ENCODE data around the gene UGT1A9. TPM values are rescaled to one million over a fixed set of nuclear protein-coding genes. Genes with fewer than 3 reads are reported as not detected.
"Not testable (repeated sequence)": the region's sequence is repeated elsewhere in the genome, so short reads cannot be mapped to it uniquely, and the experiment has no call there.

The UGT1A9 gene
- total RNA-seq: not detected

DNA sequence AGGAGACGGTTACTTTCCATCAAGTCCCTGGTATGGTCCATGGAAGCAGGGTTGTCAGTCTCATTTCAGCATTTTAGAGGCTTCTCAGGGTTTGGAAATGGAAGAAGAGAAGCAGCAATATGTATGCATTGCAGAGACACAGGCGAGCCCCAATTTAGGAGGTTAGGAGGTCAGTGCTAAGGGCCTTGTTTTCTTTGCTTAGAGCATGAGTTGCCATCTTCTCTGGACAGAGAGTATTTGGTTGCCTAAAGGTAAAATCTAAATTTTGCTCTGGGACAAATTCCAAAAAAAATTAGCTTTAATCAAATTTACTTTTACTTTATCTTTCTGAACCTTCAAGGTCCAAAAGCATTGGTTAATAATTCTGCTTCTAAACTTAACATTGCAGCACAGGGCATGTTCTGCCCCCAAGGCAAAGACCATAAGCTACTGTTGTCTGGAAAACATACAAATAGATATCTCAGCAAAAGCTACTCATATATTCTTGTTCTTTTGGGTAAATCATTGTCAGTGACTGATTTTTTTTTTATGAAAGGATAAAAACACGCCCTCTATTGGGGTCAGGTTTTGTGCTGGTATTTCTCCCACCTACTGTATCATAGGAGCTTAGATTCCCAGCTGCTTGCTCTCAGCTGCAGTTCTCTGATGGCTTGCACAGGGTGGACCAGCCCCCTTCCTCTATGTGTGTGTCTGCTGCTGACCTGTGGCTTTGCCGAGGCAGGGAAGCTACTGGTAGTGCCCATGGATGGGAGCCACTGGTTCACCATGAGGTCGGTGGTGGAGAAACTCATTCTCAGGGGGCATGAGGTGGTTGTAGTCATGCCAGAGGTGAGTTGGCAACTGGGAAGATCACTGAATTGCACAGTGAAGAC is at the start of gene UGT1A9:
TSS of gene UGT1A9 (plus strand) at position 609 of the 872 bp plus-strand sequence. CDS start at position 646, 37 bp downstream.
- Histone ChIP-seq H3K36me3 (no peaks in the 10 kb centered on the region), H3K4me3 (no peak within 1 kb of the TSS), H3K4me1 (replicated peaks) (no peaks in the 10 kb centered on the region), H3K27ac (no peak within 1 kb of the TSS), H3K9me3 (no peaks in the 10 kb centered on the region), H3K27me3 (replicated peaks; ENCODE audit: insufficient read depth) (no peaks in the 10 kb centered on the region)
- 89% methylated on average over 5 of the region's 5 CpGs for WGBS
- intact Hi-C loops (cut with DNase I): no loop called here
- DNase-seq (ENCODE audit: low spot score): no peak
- TF ChIP-seq, protein P1, sequence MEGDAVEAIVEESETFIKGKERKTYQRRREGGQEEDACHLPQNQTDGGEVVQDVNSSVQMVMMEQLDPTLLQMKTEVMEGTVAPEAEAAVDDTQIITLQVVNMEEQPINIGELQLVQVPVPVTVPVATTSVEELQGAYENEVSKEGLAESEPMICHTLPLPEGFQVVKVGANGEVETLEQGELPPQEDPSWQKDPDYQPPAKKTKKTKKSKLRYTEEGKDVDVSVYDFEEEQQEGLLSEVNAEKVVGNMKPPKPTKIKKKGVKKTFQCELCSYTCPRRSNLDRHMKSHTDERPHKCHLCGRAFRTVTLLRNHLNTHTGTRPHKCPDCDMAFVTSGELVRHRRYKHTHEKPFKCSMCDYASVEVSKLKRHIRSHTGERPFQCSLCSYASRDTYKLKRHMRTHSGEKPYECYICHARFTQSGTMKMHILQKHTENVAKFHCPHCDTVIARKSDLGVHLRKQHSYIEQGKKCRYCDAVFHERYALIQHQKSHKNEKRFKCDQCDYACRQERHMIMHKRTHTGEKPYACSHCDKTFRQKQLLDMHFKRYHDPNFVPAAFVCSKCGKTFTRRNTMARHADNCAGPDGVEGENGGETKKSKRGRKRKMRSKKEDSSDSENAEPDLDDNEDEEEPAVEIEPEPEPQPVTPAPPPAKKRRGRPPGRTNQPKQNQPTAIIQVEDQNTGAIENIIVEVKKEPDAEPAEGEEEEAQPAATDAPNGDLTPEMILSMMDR (IDR thresholded peaks at IDR 0.05): no peak
- no peak for TF ChIP-seq POLR2A (IDR thresholded peaks at IDR 0.05)
- no peak for TF ChIP-seq POLR2AphosphoS5 (IDR thresholded peaks at IDR 0.05)

DNA sequence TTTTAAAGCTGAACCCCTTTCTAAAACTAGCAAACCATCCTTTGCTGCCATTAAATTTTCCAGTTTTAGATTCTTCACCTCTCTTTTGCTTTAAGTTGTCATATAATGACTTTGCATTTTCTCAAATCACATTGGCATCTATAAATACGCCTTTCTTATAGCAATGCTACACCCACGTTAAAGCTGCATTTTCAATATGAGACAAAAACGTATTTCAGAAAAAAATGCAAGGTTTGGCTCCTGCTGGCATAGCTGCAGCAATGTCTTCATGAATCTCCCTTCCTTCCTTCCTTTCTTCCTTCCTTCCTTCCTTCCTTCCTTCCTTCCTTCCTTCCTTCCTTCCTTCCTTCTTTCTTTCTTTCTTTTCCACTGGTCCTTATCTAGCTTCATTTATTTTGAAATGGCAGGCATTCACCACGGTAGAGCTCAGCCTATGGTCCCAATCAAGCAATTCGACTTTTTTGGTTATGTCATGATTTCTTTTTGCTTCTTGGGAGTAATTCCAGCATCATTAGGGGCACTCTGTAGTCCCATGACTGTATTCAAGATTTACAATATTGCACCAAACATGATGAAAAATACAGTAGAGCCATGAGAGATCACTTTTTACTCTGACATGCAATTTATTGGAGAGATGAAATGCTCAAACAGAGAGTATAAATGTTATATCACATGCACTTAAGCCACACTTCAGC is 44.2 kb upstream of the UGT1A9 start:
- DNase-seq (ENCODE audit: low spot score): no peak
- H3K36me3 ChIP-seq: no peaks in the 10 kb centered on the region
- no peaks in the 10 kb centered on the region for H3K4me1 ChIP-seq (replicated peaks)
- intact Hi-C loops (cut with DNase I): no loop called here
- H3K27me3 ChIP-seq (replicated peaks; ENCODE audit: insufficient read depth): no peaks in the 10 kb centered on the region
- no peaks in the 10 kb centered on the region for H3K9me3 ChIP-seq
- no peak overlapping the region for H3K4me3 ChIP-seq
- no peak overlapping the region for H3K27ac ChIP-seq
- 55% methylated on average over 5 of the region's 5 CpGs for WGBS
- TF ChIP-seq POLR2AphosphoS5 (IDR thresholded peaks at IDR 0.05) (no peak), POLR2A (IDR thresholded peaks at IDR 0.05) (no peak)
- TF ChIP-seq, protein P1 (IDR thresholded peaks at IDR 0.05): no peak

DNA sequence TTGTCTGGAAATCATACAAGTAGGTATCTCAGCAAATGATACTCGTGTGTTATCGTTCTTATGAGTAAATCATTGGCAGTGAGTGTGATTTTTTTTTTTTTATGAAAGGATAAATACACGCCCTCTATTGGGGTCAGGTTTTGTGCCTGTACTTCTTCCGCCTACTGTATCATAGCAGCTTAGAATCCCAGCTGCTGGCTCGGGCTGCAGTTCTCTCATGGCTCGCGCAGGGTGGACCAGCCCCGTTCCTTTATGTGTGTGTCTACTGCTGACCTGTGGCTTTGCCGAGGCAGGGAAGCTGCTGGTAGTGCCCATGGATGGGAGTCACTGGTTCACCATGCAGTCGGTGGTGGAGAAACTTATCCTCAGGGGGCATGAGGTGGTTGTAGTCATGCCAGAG is 35.4 kb upstream of the UGT1A9 start, which contains the start of gene UGT1A10:
TSS of gene UGT1A10 (plus strand) at position 143 of the 400 bp plus-strand sequence. CDS start at position 218, 75 bp downstream.
- intact Hi-C loops (cut with DNase I); H3K36me3 ChIP-seq; DNase-seq (ENCODE audit: low spot score); H3K4me3 ChIP-seq; H3K4me1 ChIP-seq (replicated peaks); H3K27ac ChIP-seq; H3K9me3 ChIP-seq; H3K27me3 ChIP-seq (replicated peaks; ENCODE audit: insufficient read depth): not testable (repeated sequence)
- WGBS: 88% methylated on average over 10 of the region's 10 CpGs

DNA sequence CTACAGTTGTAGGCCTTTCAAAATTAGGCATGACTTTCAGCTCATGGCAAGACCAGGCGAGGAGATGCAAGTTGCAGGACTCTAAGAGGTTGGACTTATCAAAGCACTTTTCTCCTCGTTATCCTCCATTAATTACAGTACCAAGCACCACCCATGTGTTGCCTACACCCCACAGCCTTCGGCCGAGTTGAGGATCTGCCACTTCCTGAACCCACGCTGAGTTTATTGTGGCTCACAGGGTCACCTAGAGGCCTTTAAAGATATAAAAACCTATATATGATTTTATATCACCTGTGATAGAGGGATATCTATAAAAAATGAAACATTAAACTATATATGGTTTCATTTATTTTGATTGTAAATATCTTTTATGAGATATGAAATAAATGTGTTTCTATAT is 32.9 kb upstream of the UGT1A9 start:
- H3K36me3 ChIP-seq: no peaks in the 10 kb centered on the region
- no peaks in the 10 kb centered on the region for H3K9me3 ChIP-seq
- H3K4me3 ChIP-seq: no peak overlapping the region
- DNase-seq (ENCODE audit: low spot score): no peak
- H3K27me3 ChIP-seq (replicated peaks; ENCODE audit: insufficient read depth): no peaks in the 10 kb centered on the region
- no peak overlapping the region for H3K27ac ChIP-seq
- 70% methylated on average over 5 of the region's 5 CpGs for WGBS
- intact Hi-C loops (cut with DNase I): no loop called here
- TF ChIP-seq, protein P1 (IDR thresholded peaks at IDR 0.05): no peak
- TF ChIP-seq POLR2AphosphoS5 (IDR thresholded peaks at IDR 0.05) (no peak), POLR2A (IDR thresholded peaks at IDR 0.05) (no peak)
- H3K4me1 ChIP-seq (replicated peaks): no peaks in the 10 kb centered on the region

DNA sequence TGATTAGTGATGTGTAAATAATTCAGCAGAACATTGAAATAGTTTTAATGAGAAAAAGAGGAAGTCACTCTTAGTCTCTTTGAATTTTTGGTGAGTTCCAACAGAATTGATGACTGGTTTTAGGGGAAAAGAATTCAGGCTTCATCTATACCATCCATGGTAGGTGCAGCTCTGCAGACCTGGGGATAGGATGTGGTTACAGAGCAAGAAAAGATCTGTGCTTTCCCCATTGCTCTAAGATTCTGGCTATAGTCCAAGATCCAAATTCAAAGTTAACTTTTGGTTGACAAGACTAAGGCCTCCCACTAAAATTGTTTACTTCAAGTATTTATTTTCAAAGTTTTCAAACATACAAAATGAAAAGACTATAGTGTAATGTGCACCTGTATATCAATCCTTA is 31.8 kb upstream of the UGT1A9 start:
- intact Hi-C loops (cut with DNase I): no loop called here
- H3K4me3 ChIP-seq: no peak overlapping the region
- no peak for TF ChIP-seq POLR2AphosphoS5 (IDR thresholded peaks at IDR 0.05)
- TF ChIP-seq, protein P1 (IDR thresholded peaks at IDR 0.05): no peak
- TF ChIP-seq POLR2A (IDR thresholded peaks at IDR 0.05): no peak
- H3K27me3 ChIP-seq (replicated peaks; ENCODE audit: insufficient read depth): no peaks in the 10 kb centered on the region
- no peaks in the 10 kb centered on the region for H3K36me3 ChIP-seq
- H3K4me1 ChIP-seq (replicated peaks): no peaks in the 10 kb centered on the region
- DNase-seq (ENCODE audit: low spot score): no peak
- no peaks in the 10 kb centered on the region for H3K9me3 ChIP-seq
- H3K27ac ChIP-seq: no peak overlapping the region

Data from prostate gland (tissue), 2 donors.